Natural killer cell (primary cell): ENCODE measurements around the gene YBEY. TPM values are rescaled to one million over a fixed set of nuclear protein-coding genes. Genes with fewer than 3 reads are reported as not detected.

Experiments
- ATAC-seq, 3 donors: fragments of 150-1000 bp in 2 of 3; fragments of 200-7000 bp in 1 of 3; cut with Tn5 transposase; 1 replicate in 1 of 3; 2 replicates in 2 of 3; pipeline ENCODE4 v1.10.0; 2021; ENCODE audit warnings: mild to moderate bottlenecking in 2 of 3, moderate library complexity in 2 of 3
- DNase-seq, 2 donors: peaks; one replicate each; pipeline versions ENCODE4 v3.0.0 to v3.0.0-alpha.2; 2013 to 2021; ENCODE audit warnings: mixed read lengths in 1 of 2
- H3K27ac ChIP-seq: one replicate; pipeline ENCODE4 v1.5.1; 2013; ENCODE audit warnings: mild to moderate bottlenecking, low read length
- H3K27me3 ChIP-seq: one replicate; pipeline ENCODE4 v1.6.1; 2013; ENCODE audit warnings: low read length; ENCODE audit not compliant: control insufficient read depth, insufficient read depth
- H3K36me3 ChIP-seq: one replicate; pipeline ENCODE4 v1.6.1; 2013; ENCODE audit warnings: low read length; ENCODE audit not compliant: control insufficient read depth, insufficient read depth
- H3K4me1 ChIP-seq: one replicate; pipeline ENCODE4 v1.6.1; 2013; ENCODE audit warnings: low read length; ENCODE audit not compliant: control insufficient read depth, insufficient read depth
- H3K4me3 ChIP-seq: one replicate; pipeline ENCODE4 v1.5.1; 2013; ENCODE audit warnings: low read length
- H3K9me3 ChIP-seq: one replicate; pipeline ENCODE4 v1.6.1; 2013; ENCODE audit warnings: low read length; ENCODE audit not compliant: control insufficient read depth, insufficient read depth
- H3K27ac Mint-ChIP-seq, 2 donors: one replicate each; pipeline ENCODE4 v1.8.0; 2022; ENCODE audit warnings: mild to moderate bottlenecking in 2 of 2, mixed read lengths in 2 of 2, moderate library complexity in 1 of 2
- H3K27me3 Mint-ChIP-seq, 2 donors: one replicate each; pipeline ENCODE4 v1.8.0; 2022; ENCODE audit warnings: low read depth in 2 of 2, mixed read lengths in 2 of 2
- H3K36me3 Mint-ChIP-seq: one replicate; pipeline ENCODE4 v1.8.0; 2022; ENCODE audit warnings: mixed read lengths
- H3K4me1 Mint-ChIP-seq, 2 donors: one replicate each; pipeline ENCODE4 v1.8.0; 2022; ENCODE audit warnings: mixed read lengths in 2 of 2
- H3K4me3 Mint-ChIP-seq: one replicate; pipeline ENCODE4 v1.8.0; 2022; ENCODE audit warnings: mild to moderate bottlenecking, moderate library complexity, mixed read lengths
- H3K9me3 Mint-ChIP-seq, 2 donors: one replicate each; pipeline ENCODE4 v1.8.0; 2022; ENCODE audit warnings: mixed read lengths in 2 of 2
- WGBS: methylation state at CpG from one replicate; pipeline ENCODE4 v1.1.7; 2013; ENCODE audit warnings: missing lambda C conversion rate; ENCODE audit not compliant: insufficient coverage; 5-methylcytosine and 5-hydroxymethylcytosine counted together
- intact Hi-C: fragments of 100-400 bp; cut with micrococcal nuclease; formaldehyde crosslinking; loops from one replicate; pipeline ENCODE4 v1.14.2; 2022
- total RNA-seq, 4 donors: library from RNA; stranded (reverse); fragments of 120-200 nt in 1 of 4; gene quantifications; one replicate each; pipeline versions ENCODE4 v1.2.3 to v1.2.4, GENCODE V29; 2013 to 2022
- TF ChIP-seq, protein P1 (sequence below): fragments of 200-600 bp; IDR thresholded peaks from one replicate; pipeline ENCODE4 v1.8.0; 2022; ENCODE audit warnings: antibody characterized with exemption

Gene YBEY
- total RNA-seq, 3 donors from 2014 or later (not counting 1 experiment from before 2014, with no cell fraction given): 10.8 to 13.7 (median 12.7) TPM

DNA sequence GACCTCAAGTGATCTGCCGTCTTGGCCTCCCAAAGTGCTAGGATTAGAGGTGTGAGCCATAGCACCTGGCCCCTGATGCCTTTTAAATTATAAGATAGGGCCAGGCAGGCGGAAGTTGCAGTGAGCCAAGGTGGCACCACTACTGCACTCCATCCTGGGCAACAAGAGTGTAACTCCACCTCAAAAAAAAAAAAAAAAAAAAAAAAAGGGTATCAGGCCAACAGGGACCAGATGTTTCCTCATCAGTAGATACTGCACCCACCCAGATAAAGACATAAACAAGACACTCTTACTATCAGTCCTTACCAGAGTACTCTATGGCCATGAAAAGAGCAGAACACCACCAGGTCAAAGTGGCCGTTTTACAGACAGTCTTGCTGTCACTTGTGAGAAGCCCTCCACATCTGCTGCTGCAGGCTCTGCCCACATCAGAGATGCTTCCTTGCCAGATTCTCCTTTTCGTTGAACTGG lies 34.2 kb downstream of the YBEY start:
- peaks cover 15 to 16% of the 10 kb centered on the region in 2 donors for H3K4me1 Mint-ChIP-seq
- no peak overlapping the region for H3K27ac Mint-ChIP-seq
- no peaks in the 10 kb centered on the region for H3K27me3 Mint-ChIP-seq
- H3K9me3 Mint-ChIP-seq: no peaks in the 10 kb centered on the region
- Histone ChIP-seq H3K36me3 (no peaks in the 10 kb centered on the region), H3K4me1 (peaks cover 16% of the 10 kb centered on the region), H3K27ac (no peak overlapping the region), H3K4me3 (no peak overlapping the region), H3K9me3 (no peaks in the 10 kb centered on the region), H3K27me3 (no peaks in the 10 kb centered on the region)
- DNase-seq (no peak), ATAC-seq (no peak)
- intact Hi-C loops: loop anchor here (5.0 to 10.0 kb wide), 2 partner anchors 107 to 134 kb away; partner anchors contain the start of gene DIP2A
- WGBS: 43% methylated on average over 3 of the region's 4 CpGs
- H3K4me3 Mint-ChIP-seq: no peak overlapping the region
- TF ChIP-seq, protein P1, sequence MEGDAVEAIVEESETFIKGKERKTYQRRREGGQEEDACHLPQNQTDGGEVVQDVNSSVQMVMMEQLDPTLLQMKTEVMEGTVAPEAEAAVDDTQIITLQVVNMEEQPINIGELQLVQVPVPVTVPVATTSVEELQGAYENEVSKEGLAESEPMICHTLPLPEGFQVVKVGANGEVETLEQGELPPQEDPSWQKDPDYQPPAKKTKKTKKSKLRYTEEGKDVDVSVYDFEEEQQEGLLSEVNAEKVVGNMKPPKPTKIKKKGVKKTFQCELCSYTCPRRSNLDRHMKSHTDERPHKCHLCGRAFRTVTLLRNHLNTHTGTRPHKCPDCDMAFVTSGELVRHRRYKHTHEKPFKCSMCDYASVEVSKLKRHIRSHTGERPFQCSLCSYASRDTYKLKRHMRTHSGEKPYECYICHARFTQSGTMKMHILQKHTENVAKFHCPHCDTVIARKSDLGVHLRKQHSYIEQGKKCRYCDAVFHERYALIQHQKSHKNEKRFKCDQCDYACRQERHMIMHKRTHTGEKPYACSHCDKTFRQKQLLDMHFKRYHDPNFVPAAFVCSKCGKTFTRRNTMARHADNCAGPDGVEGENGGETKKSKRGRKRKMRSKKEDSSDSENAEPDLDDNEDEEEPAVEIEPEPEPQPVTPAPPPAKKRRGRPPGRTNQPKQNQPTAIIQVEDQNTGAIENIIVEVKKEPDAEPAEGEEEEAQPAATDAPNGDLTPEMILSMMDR: no peak
- H3K36me3 Mint-ChIP-seq: no peaks in the 10 kb centered on the region

DNA sequence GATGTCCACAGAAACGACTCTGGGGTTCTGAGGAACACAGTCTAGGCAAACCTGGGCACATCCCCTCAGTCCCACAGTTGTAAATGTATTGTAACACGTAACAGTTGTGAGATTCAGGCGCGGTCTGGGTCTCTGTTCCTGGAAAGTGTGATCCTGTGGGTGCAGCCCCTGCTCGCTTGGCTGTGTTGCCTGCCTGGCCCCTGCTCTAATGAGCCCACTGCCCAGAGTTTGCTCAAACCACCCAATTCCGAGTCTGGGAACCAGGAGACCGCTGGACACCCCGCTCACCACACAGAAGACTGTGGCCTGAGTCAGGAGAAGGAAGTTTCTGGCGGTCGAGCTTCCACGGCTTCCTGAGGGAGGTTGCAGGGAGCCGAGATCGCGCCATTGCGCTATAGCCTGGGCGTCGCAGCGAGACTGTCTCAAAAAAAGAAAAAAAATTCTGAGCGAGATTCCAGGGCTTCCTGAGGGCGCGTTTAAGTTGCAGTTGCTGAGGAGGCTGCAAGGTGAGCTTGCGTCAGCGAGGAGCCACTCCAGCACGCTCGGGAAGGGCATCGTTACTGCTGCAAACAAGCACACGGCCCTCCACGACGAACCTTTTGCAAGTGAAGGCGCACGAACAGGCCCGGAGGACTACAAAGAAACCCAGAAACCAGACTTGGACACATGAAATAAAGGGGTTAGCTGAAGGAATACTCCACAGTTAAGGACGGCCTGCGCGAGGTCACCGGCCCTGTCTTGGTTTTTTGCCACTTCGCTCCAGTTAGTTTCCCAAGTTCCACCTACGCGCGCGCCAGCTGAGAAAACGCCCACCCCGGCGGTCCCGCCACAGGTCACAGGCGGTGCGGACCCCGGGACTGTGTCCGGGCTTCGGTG lies 36.4 kb downstream of the YBEY start:
- no peaks in the 10 kb centered on the region for H3K27me3 Mint-ChIP-seq
- 4% methylated on average over 50 of the region's 50 CpGs for WGBS
- H3K27ac ChIP-seq: no peak overlapping the region
- intact Hi-C loops: loop anchor here (5.0 to 10.0 kb wide), 2 partner anchors 105 to 132 kb away; partner anchors contain the start of gene DIP2A
- peak overlapping the region; percentile 97 for H3K4me3 Mint-ChIP-seq
- DNase-seq (peak in 1 of 2 donors; percentile 34), ATAC-seq (no peak)
- H3K9me3 ChIP-seq: no peaks in the 10 kb centered on the region
- H3K4me1 ChIP-seq: peaks cover 20% of the 10 kb centered on the region
- no peaks in the 10 kb centered on the region for H3K27me3 ChIP-seq
- H3K4me3 ChIP-seq: peak overlapping the region; percentile 100
- H3K36me3 Mint-ChIP-seq: no peaks in the 10 kb centered on the region
- no peaks in the 10 kb centered on the region for H3K9me3 Mint-ChIP-seq
- H3K4me1 Mint-ChIP-seq: peaks cover 24 to 27% of the 10 kb centered on the region in 2 donors
- H3K27ac Mint-ChIP-seq: peak overlapping the region in 1 of 2 donors; percentile 92
- TF ChIP-seq, protein P1: no peak
- no peaks in the 10 kb centered on the region for H3K36me3 ChIP-seq

DNA sequence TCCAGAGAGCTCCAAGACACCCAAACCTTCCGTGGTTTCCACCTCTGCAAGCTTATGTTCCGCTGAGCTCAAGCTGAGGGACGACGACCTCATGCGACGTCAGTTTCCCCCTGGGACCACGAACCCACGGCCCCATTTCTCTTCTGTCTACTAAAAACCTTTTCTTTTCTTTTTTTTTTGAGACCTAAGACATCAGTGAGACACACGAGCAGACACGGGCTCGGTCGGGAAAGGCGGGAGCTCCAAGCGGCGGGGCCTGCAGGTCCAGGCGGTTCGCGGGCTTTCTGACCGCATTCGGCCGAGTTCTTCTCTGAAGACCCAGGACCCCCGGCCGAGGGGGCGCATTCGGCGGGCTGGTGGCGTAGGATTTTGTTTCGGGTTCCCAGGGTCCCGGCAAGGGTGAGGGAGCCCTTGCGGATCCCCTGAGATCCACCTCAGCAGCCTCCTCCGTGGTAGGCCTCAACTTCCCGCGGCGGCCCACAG lies 37.1 kb downstream of the YBEY start:
- no peaks in the 10 kb centered on the region for H3K27me3 Mint-ChIP-seq
- H3K4me3 ChIP-seq: peak overlapping the region; percentile 100
- under 1% methylated on average over 34 of the region's 34 CpGs for WGBS
- intact Hi-C loops: loop anchor here (5.0 to 10.0 kb wide), 2 partner anchors 104 to 132 kb away; partner anchors contain the start of gene DIP2A
- no peak for ATAC-seq
- H3K4me1 Mint-ChIP-seq: peaks cover 24 to 27% of the 10 kb centered on the region in 2 donors
- peak overlapping the region; percentile 92 to 96 for H3K27ac Mint-ChIP-seq
- no peak overlapping the region for H3K27ac ChIP-seq
- H3K27me3 ChIP-seq: no peaks in the 10 kb centered on the region
- H3K36me3 ChIP-seq: no peaks in the 10 kb centered on the region
- peak overlapping the region; percentile 97 for H3K4me3 Mint-ChIP-seq
- H3K4me1 ChIP-seq: peaks cover 20% of the 10 kb centered on the region
- H3K36me3 Mint-ChIP-seq: no peaks in the 10 kb centered on the region
- DNase-seq: peak in 1 of 2 donors; percentile 35
- no peaks in the 10 kb centered on the region for H3K9me3 Mint-ChIP-seq
- TF ChIP-seq, protein P1: no peak
- H3K9me3 ChIP-seq: no peaks in the 10 kb centered on the region
